Right kidney (tissue), 1 donor: Measurements from ENCODE around the gene IL17RD.

Experiments used
- DNase-seq: peaks from one replicate; pipeline ENCODE4 v3.0.0-alpha.2; 2016

The IL17RD gene

GRCh38 chr3:57066471-57066870 is 98.7 kb downstream of the IL17RD start:
- DNase-seq, result no peak

GRCh38 chr3:57065588-57065987 is 99.6 kb downstream of the IL17RD start:
- DNase-seq, result no peak

- DNase-seq, result no peak
Observed at GRCh38 chr3:57064572-57064971, 100.6 kb downstream of the IL17RD start.

GRCh38 chr3:57064001-57064400 is 101.2 kb downstream of the IL17RD start:
- no peak for DNase-seq

GRCh38 chr3:57063032-57063431 is 102.1 kb downstream of the IL17RD start:
- DNase-seq, result no peak

- DNase-seq, result no peak
Observed at GRCh38 chr3:57062101-57062631, 103.0 kb downstream of the IL17RD start.

GRCh38 chr3:57061556-57061955 is 103.6 kb downstream of the IL17RD start:
- DNase-seq, result no peak

GRCh38 chr3:57060089-57060821 is 104.9 kb downstream of the IL17RD start, which contains the start of gene SPATA12:
Gene SPATA12, plus strand, starts transcription at chr3:57060664. Its CDS starts 13,031 bp downstream, at chr3:57073695.
- no peak for DNase-seq

- DNase-seq, result no peak
Observed at GRCh38 chr3:57059411-57059810, 105.7 kb downstream of the IL17RD start.

GRCh38 chr3:57057351-57057750 is 107.8 kb downstream of the IL17RD start:
- no peak for DNase-seq

- DNase-seq, result no peak
Observed at GRCh38 chr3:57053122-57053521, 112.0 kb downstream of the IL17RD start.

- DNase-seq, result no peak
Observed at GRCh38 chr3:57052662-57053061, 112.5 kb downstream of the IL17RD start.

GRCh38 chr3:57048728-57049127 is 116.4 kb downstream of the IL17RD start:
- DNase-seq, result no peak

- peak; percentile 9 for DNase-seq
Observed at GRCh38 chr3:57048052-57048671, 117.0 kb downstream of the IL17RD start.

GRCh38 chr3:57046101-57046765 is 118.9 kb downstream of the IL17RD start:
- no peak for DNase-seq

GRCh38 chr3:57043518-57043917 is 121.6 kb downstream of the IL17RD start:
- DNase-seq, result no peak

GRCh38 chr3:57041674-57042073 is 123.5 kb downstream of the IL17RD start:
- no peak for DNase-seq
